Stomach (tissue), 4 donors: ENCODE data around the gene CSAD.

Experiments
- POLR2AphosphoS5 ChIP-seq, 3 donors: sonication (generic); formaldehyde crosslinking; IDR thresholded peaks; one replicate each; pipeline ENCODE4 v1.6.1; 2016; ENCODE audit warnings: antibody characterized with exemption in 3 of 3
- TF ChIP-seq, protein P1 (sequence below), 7 experiments: fragments of 450-650 bp in 4 of 7; fragments of 200-600 bp in 3 of 7; sonication (generic) in 3 of 7; IDR thresholded peaks; one replicate each; pipeline ENCODE4 v1.5.1; 2016 to 2019; ENCODE audit warnings: antibody characterized with exemption in 7 of 7, control low read depth in 2 of 7, mild to moderate bottlenecking in 1 of 7

- TF ChIP-seq, protein P1, sequence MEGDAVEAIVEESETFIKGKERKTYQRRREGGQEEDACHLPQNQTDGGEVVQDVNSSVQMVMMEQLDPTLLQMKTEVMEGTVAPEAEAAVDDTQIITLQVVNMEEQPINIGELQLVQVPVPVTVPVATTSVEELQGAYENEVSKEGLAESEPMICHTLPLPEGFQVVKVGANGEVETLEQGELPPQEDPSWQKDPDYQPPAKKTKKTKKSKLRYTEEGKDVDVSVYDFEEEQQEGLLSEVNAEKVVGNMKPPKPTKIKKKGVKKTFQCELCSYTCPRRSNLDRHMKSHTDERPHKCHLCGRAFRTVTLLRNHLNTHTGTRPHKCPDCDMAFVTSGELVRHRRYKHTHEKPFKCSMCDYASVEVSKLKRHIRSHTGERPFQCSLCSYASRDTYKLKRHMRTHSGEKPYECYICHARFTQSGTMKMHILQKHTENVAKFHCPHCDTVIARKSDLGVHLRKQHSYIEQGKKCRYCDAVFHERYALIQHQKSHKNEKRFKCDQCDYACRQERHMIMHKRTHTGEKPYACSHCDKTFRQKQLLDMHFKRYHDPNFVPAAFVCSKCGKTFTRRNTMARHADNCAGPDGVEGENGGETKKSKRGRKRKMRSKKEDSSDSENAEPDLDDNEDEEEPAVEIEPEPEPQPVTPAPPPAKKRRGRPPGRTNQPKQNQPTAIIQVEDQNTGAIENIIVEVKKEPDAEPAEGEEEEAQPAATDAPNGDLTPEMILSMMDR (IDR thresholded peaks at IDR 0.05): no peak
- no peak for TF ChIP-seq POLR2AphosphoS5 (IDR thresholded peaks at IDR 0.05)
Measured at GRCh38 chr12:53200458-53201176, 19.9 kb upstream of the CSAD start.
